ENCODE results near the gene AOPEP.
"Not testable (repeated sequence)": the region's sequence is repeated elsewhere in the genome, so short reads cannot be mapped to it uniquely, and the experiment has no call there.

DNA sequence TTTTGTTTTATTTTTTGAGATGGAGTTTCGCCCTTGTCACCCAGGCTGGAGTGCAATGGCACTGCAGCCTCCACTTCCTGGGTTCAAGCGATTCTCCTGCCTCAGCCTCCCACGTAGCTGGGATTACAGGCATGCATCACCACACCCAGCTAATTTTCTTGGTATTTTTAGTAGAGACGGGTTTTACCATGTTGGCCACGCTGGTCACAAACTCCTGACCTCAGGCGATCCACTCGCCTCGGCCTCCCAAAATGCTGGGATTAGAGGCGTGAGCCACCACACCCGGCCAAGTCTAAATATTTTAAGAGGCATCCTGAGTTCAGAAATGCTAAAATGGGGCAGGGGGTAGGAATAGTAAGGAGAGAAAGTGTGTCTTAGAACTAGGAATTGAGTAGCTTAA, 122.3 kb downstream of the AOPEP start:
- not testable (repeated sequence) for TF ChIP-seq CTCF (IDR thresholded peaks at IDR 0.05; ENCODE audit: insufficient read depth, low read length, poor library complexity, severe bottlenecking); EZH2phosphoT487 (conservative IDR thresholded peaks at IDR 0.05; ENCODE audit: low read length)

Measured in SU-DHL-6 (cell line).